ENCODE results near the gene DHX35.

Gene DHX35

GRCh38 chr20:39052676-39053075 lies 90.5 kb downstream of the DHX35 start:
- no peak for TF ChIP-seq CTCF (IDR thresholded peaks at IDR 0.05; ENCODE audit: control extremely low read depth, extremely low read depth, low read depth, missing control alignments)
- POLR2A ChIA-PET: no interaction called here
- no peak for DNase-seq (ENCODE audit: extremely low spot score)
- CTCF ChIA-PET: interaction anchor here (4.6 to 10.2 kb wide), 5 partner anchors 12 to 125 kb away, joined by 81 to 214 read pairs (median 136); partner anchors contain the start of gene FAM83D

GRCh38 chr20:39057143-39057542 lies 95.0 kb downstream of the DHX35 start:
- ChIA-PET CTCF (interaction anchor here (1.4 to 4.6 kb wide), 2 partner anchors 9 to 24 kb away, joined by 9 to 27 read pairs; no protein-coding TSS in a partner anchor), POLR2A (no interaction called here)
- no peak for TF ChIP-seq CTCF (IDR thresholded peaks at IDR 0.05; ENCODE audit: control extremely low read depth, extremely low read depth, low read depth, missing control alignments)
- no peak for DNase-seq (ENCODE audit: extremely low spot score)

GRCh38 chr20:39057911-39058310 lies 95.8 kb downstream of the DHX35 start:
- ChIA-PET CTCF (interaction anchor here (1.4 to 4.6 kb wide), 2 partner anchors 9 to 23 kb away, joined by 9 to 27 read pairs; no protein-coding TSS in a partner anchor), POLR2A (no interaction called here)
- TF ChIP-seq CTCF (IDR thresholded peaks at IDR 0.05; ENCODE audit: control extremely low read depth, extremely low read depth, low read depth, missing control alignments): no peak

GRCh38 chr20:39059036-39059435 lies 96.9 kb downstream of the DHX35 start:
- CTCF ChIA-PET: interaction anchor here (13.0 kb wide), 1 partner anchor 10 kb away, joined by 102 read pairs; no protein-coding TSS in a partner anchor
- POLR2A ChIA-PET: no interaction called here
- no peak for DNase-seq (ENCODE audit: extremely low spot score)
- no peak for TF ChIP-seq CTCF (IDR thresholded peaks at IDR 0.05; ENCODE audit: control extremely low read depth, extremely low read depth, low read depth, missing control alignments)

More at GRCh38 chr20:39057911-39058310, 95.8 kb downstream of the DHX35 start:
- no peak for DNase-seq (ENCODE audit: extremely low spot score)

GRCh38 chr20:39066471-39067242 lies 104.5 kb downstream of the DHX35 start:
- TF ChIP-seq CTCF (IDR thresholded peaks at IDR 0.05; ENCODE audit: control extremely low read depth, extremely low read depth, low read depth, missing control alignments): no peak
- CTCF ChIA-PET: interaction anchor here (0.8 to 13.0 kb wide), 5 partner anchors 9 to 18 kb away, joined by 3 to 102 read pairs (median 3); no protein-coding TSS in a partner anchor
- no peak for DNase-seq (ENCODE audit: extremely low spot score)
- POLR2A ChIA-PET: no interaction called here

GRCh38 chr20:39067526-39068216 lies 105.5 kb downstream of the DHX35 start:
- POLR2A ChIA-PET: no interaction called here
- CTCF ChIA-PET: interaction anchor here (0.8 to 13.0 kb wide), 3 partner anchors 8 to 19 kb away, joined by 3 to 102 read pairs (median 78); no protein-coding TSS in a partner anchor
- DNase-seq (ENCODE audit: extremely low spot score): no peak
- no peak for TF ChIP-seq CTCF (IDR thresholded peaks at IDR 0.05; ENCODE audit: control extremely low read depth, extremely low read depth, low read depth, missing control alignments)
